Skin epidermis (tissue), 12 donors: Measurements from ENCODE around the gene DNMBP.
"Not testable (repeated sequence)": the region's sequence is repeated elsewhere in the genome, so short reads cannot be mapped to it uniquely, and the experiment has no call there.

ENCODE experiments used
- H3K27ac ChIP-seq, 21 experiments: fragments of 200-600 bp; sonication (generic) in 11 of 21; one replicate each; pipeline ENCODE4 v1.5.0; 2020; ENCODE audit warnings: mild to moderate bottlenecking in 3 of 21, inconsistent platforms in 2 of 21, moderate library complexity in 2 of 21
- H3K4me3 ChIP-seq, 7 experiments: fragments of 200-600 bp; sonication (generic) in 2 of 7; one replicate each; pipeline ENCODE4 v1.5.0; 2020; ENCODE audit warnings: inconsistent platforms in 2 of 7, mild to moderate bottlenecking in 2 of 7, moderate library complexity in 1 of 7

DNMBP gene

GRCh38 chr10:99996671-99997648 is 12.8 kb downstream of the DNMBP start:
- Histone ChIP-seq H3K4me3 (no peak overlapping the region), H3K27ac (peak overlapping the region in 4 of 21 experiments; percentile 1 to 45 (median 20))

DNA sequence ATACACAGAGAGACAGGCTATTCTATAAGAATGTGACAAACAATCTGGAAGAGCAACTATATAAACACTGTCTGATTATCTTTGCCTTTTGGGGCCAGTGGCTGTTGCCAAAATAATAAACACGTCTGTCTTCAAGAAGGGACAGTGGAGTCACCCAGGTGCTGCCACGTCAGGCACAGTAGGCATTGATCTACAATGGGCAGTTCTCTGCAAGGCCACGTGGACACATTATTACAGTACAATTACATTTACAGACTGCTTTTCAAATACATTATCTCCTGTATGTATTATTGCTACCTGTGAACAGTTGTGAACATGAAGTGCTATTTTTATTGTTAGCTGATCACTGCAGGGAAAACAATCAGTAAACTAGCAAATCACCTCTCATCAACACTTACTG is 14.0 kb downstream of the DNMBP start:
- Histone ChIP-seq H3K4me3 (no peak overlapping the region), H3K27ac (no peak overlapping the region)

GRCh38 chr10:99995269-99995668 is 14.5 kb downstream of the DNMBP start:
- Histone ChIP-seq H3K4me3 (no peak overlapping the region), H3K27ac (peak overlapping the region in 3 of 21 experiments; percentile 9 to 56 (median 17))

GRCh38 chr10:99994801-99995200 is 14.9 kb downstream of the DNMBP start:
- no peak overlapping the region for H3K4me3 ChIP-seq
- H3K27ac ChIP-seq = peak overlapping the region in 5 of 21 experiments; percentile 9 to 56 (median 17)

DNA sequence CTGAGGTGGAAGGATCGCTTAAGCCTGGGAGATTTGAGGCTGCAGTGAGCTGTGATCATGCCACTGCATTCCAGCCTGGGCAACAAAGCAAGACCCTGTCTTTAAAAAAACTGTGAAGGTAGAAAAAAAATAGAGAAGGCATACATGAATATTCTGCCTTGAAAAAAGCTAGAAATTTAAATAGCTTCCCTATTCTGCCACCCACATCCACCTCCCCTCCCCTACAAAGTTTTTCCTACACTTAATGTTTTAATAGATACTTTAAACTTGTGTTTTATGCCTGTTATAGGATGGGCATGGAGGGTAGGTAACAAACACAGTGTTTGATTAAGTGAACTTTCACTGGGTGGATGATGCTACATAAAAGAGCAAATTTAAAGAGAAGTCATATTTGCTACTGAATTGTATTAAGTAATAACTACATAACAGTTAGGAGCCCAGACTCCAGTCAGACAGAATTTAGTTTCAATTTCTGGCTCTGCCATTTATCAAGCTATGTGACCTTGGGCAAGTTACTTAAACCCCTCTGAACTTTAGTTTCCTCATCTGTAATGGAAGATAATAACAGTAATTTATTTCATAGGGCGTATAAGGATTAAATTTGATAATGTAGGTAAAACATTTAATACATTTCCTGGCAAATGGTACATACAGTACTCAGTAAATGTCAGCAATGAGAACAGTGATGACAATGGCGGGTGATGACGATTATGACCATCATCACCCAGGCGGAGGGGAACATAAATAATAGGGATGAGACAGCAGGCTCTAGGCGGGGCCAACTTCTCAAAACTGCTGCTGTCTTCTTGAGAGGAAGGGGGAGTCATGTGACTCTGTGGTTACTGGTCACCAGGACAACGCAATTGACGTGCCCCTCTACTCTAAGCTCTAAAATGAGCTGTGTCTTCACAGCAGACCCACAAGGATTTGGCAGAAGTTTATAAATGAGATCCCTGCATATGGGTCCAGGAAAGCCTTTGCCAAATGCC is 15.8 kb downstream of the DNMBP start:
- no peak overlapping the region for H3K4me3 ChIP-seq
- peak overlapping the region in 9 of 21 experiments; percentile 1 to 61 (median 50) for H3K27ac ChIP-seq

GRCh38 chr10:99985637-99986036 is 24.1 kb downstream of the DNMBP start:
- H3K27ac ChIP-seq = peak overlapping the region in 2 of 21 experiments; percentile 13 to 24
- not testable (repeated sequence) for H3K4me3 ChIP-seq

- peak overlapping the region in 18 of 21 experiments; percentile 33 to 85 (median 70) for H3K27ac ChIP-seq
Measured at GRCh38 chr10:99984211-99985034, 25.3 kb downstream of the DNMBP start.

GRCh38 chr10:99983280-99983988 is 26.3 kb downstream of the DNMBP start:
- H3K4me3 ChIP-seq = no peak overlapping the region
- peak overlapping the region in 18 of 21 experiments; percentile 5 to 85 (median 68) for H3K27ac ChIP-seq

More at GRCh38 chr10:99984211-99985034, 25.3 kb downstream of the DNMBP start:
- no peak overlapping the region for H3K4me3 ChIP-seq

GRCh38 chr10:99982728-99983127 is 27.0 kb downstream of the DNMBP start:
- no peak overlapping the region for H3K4me3 ChIP-seq

DNA sequence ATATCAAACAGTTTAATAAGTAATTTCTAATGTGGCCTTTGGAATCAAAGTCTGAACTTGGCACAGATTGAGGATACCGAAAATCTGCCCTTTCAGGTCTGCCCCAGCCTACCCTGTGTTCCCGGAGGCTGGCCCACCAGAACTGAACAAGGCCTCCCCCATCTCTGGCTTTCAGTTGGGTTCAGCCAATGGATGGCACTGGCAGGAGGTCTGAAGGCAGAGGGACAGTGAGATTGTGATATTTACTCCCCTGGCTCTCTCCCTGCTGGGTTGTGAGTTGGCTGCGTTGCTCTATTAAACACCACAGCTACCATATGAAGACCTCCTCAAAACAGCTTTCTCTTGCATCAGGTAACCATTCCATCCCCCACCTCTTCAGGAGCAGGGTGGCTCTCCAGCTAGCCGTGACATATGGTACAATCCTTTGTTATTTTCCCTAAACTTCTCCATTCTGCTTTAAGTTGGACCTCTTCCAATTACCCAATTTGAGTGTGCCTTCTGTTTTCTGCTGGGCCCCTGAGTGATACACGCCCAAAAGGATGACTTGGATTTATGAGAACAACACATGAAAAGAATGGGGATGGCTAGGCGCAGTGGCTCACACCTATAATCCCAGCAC is 28.1 kb downstream of the DNMBP start:
- Histone ChIP-seq H3K4me3 (no peak overlapping the region), H3K27ac (peak overlapping the region in 9 of 21 experiments; percentile 27 to 85 (median 67))

More at GRCh38 chr10:99982728-99983127, 27.0 kb downstream of the DNMBP start:
- H3K27ac ChIP-seq = peak overlapping the region in 16 of 21 experiments; percentile 5 to 85 (median 68)

DNA sequence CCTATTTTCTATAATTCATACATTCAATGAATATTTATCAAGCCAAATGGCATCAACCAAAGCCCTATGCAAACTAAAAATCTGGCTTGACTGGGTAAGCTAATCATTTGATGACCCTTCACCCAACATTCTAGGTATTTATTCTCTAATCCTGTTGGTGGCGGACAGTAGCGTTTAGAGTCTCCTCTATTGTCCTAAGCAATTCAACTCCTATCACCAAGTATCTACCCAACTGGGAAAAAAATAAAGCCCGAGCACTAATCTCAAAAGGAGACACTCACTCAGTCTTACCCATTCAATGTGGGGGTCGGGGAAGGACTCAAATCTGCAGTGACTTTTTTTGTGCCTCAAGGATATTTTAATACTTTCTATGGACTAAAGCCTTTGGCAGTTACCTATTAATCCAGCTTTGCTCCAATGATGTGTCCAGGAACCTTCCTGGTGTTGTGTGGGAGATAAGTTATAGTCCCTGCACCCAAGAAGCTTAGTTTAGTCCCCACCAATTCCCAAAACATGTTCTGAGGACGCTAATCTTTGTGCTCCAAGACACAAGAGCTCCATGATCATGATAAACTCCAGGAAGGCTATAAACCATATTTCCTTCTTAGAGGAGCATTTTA is 30.6 kb downstream of the DNMBP start:
- Histone ChIP-seq H3K27ac (peak overlapping the region in 5 of 21 experiments; percentile 19 to 83 (median 22)), H3K4me3 (no peak overlapping the region)

DNA sequence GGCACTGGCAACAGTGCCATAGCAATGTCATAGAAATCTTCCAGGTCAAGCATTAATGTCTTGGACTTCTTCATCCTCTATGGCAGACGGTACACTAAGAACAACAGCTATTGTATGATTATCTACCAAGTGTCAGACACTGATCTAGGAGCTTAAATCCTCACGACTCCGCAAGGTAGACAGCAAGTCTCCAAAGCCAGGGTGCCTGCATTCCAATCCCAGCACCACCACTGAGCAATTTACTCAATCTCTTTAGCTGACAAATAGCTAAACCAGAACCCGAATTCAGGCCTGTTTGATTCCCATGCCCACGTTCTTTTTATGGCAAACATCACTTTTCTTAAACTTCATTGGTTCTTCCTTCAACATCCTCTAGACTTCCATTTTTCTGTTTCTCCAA is 31.8 kb downstream of the DNMBP start:
- H3K27ac ChIP-seq = peak overlapping the region in 8 of 21 experiments; percentile 9 to 83 (median 54)
- H3K4me3 ChIP-seq = no peak overlapping the region

GRCh38 chr10:99976886-99977665 is 32.7 kb downstream of the DNMBP start:
- Histone ChIP-seq H3K4me3 (no peak overlapping the region), H3K27ac (peak overlapping the region in 16 of 21 experiments; percentile 12 to 83 (median 51))

GRCh38 chr10:99975942-99976809 is 33.6 kb downstream of the DNMBP start:
- H3K4me3 ChIP-seq = no peak overlapping the region
- peak overlapping the region in 16 of 21 experiments; percentile 8 to 83 (median 56) for H3K27ac ChIP-seq

DNA sequence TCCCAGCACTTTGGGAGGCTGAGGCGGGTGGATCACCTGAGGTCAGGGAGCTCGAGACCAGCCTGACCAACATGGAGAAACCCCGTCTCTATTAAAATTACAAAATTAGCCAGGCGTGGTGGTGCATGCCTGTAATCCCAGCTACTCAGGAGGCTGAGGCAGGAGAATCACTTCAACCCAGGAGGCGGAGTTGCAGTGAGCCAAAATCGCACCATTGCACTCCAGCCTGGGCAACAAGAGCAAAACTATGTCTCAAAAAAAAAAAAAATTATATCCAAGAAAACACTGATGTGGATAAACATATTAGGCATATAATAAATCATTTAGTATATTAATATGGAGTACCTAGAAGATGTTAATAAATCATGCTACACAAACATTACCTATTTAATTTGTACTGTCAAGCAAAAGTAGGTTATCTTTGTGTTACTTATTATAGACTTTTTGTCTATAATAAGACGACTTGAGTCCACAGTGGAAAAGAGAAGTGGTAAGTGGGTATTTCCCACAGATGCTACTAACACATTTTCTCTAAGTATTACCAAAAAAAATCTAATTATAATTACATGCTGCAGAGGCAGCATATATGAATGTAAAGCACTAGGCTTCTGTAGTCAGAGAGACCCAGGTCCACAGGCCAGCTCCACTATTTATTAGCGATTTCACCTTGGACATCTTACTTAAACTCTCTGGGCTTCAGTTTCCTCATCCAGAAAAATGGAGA is 34.5 kb downstream of the DNMBP start:
- peak overlapping the region in 8 of 21 experiments; percentile 25 to 83 (median 68) for H3K27ac ChIP-seq
- no peak overlapping the region for H3K4me3 ChIP-seq
